Stimulated activated CD8-positive, alpha-beta memory T cell treated with anti-CD3 and anti-CD28 coated beads, Interleukin-4, amount 100 ng/mL, for 4 hours (primary cell): ENCODE measurements around the gene PYCR2.
"Not testable (repeated sequence)": the region's sequence is repeated elsewhere in the genome, so short reads cannot be mapped to it uniquely, and the experiment has no call there.

Experiments used
- DNase-seq, 2 donors: peaks; one replicate each; pipeline ENCODE4 v3.0.0-alpha.2; 2020; ENCODE audit warnings: low read depth in 2 of 2, low spot score in 1 of 2

PYCR2 gene

GRCh38 chr1:225923692-225924555, at the start of gene PYCR2:
Gene PYCR2 (minus strand): TSS chr1:225924250. CDS start chr1:225924110, 140 bp downstream.
- DNase-seq: peak; percentile 76 to 86

DNA sequence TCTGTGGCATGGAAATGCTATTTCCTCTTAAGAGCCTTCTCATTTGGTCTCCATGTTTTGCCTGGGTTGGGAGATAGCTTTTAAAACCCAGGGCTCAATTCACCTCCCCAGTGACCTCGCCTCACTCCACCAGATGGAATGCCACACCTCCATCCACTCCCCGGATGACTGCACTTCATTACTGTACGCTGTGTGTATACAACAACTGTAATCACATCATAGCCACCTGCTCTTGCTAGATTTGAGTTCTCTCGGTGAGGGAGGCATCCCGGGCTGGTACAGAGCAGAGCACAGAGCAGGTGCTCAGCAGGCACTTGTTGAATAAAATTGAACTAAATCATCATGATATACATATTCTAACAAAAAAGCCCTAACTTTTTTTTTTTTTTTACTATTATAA, 49.1 kb upstream of the PYCR2 start:
- DNase-seq: no peak

DNA sequence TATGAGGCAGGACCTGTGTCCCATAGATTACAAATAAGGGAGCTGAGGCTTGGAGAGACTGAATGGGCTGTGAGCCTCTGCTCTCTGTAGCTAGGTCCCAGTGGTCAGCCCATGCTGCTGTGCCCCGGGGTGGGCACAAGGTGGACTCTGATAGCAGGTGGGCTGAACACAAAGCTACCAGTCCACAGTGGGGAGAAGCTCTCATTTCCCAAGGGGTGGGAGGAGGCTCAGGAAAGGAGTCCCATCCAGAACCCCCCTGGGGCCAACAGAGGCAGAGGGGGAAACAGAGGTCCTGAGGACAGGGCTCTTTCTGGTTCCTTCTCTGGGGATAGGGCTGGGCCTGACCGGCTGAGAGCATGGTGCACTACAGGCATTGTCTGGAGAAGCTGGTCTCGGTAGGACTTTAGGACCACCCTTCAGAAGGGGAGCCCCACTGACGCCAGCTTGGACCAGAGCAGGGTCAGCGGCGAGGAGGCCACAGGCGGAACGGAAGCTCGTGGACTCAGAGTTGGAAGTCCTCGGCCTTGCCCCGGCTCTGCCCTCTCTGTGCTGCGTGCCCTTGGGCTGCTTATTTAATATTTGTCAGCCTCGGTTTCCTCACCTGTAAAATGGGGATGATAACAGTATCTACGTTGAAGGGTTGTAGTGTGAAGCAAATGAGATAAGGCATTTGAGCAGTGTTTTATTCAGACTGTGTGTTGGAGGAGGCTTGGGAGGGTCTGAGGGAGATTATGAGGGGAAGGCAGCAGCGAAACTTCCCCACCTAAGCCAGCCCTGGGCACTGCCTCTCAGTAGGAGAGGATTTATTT, 48.5 kb upstream of the PYCR2 start:
- no peak for DNase-seq

- not testable (repeated sequence) for DNase-seq
Measured at GRCh38 chr1:225970592-225971157, 46.6 kb upstream of the PYCR2 start.

DNA sequence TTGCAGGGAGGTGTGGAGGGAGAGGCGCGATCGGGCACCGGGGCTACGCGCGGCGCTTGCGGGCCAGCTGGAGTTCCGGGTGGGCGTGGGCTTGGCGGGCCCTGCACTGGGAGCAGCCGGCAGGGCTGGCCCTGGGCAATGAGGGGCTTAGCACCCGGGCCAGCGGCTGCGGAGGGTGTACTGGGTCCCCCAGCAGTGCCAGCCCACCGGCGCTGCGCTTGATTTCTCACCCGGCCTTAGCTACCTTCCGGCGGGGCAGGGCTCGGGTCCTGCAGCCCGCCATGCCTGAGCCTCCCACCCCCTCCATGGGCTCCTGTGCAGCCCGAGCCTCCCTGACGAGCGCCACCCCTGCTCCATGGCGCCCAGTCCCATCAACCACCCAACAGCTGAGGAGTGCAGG, 45.7 kb upstream of the PYCR2 start:
- DNase-seq: not testable (repeated sequence)

- DNase-seq: no peak
Measured at GRCh38 chr1:225965231-225965630, 41.2 kb upstream of the PYCR2 start.

- no peak for DNase-seq
Measured at GRCh38 chr1:225963735-225964530, 39.9 kb upstream of the PYCR2 start.

DNA sequence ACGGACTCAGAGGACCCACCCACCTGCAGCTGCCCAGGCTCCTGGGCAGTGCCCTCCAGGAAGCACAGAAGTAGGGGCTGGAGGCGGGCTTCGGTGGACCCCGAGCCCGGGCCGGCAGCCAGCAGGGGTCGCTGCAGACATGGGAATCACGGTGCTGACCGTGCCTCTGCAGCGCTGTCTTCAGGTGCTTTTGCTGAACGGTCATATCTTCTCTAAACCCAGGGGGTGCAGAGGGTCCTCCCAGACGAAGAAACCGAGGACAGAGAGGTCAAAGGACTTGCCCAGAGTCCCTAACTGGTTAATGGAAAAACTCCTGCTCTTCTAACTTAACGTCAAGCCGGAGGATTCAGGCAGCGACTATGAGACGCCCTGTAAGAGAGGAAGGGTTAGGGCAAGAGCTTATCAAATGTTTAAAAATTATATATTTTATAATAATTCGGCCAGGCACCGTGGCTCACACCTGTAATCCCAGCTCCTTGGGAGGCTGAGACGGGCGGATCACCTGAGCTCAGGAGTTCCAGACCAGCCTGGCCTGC, 38.5 kb upstream of the PYCR2 start:
- peak in 1 of 2 donors; percentile 43 for DNase-seq

DNA sequence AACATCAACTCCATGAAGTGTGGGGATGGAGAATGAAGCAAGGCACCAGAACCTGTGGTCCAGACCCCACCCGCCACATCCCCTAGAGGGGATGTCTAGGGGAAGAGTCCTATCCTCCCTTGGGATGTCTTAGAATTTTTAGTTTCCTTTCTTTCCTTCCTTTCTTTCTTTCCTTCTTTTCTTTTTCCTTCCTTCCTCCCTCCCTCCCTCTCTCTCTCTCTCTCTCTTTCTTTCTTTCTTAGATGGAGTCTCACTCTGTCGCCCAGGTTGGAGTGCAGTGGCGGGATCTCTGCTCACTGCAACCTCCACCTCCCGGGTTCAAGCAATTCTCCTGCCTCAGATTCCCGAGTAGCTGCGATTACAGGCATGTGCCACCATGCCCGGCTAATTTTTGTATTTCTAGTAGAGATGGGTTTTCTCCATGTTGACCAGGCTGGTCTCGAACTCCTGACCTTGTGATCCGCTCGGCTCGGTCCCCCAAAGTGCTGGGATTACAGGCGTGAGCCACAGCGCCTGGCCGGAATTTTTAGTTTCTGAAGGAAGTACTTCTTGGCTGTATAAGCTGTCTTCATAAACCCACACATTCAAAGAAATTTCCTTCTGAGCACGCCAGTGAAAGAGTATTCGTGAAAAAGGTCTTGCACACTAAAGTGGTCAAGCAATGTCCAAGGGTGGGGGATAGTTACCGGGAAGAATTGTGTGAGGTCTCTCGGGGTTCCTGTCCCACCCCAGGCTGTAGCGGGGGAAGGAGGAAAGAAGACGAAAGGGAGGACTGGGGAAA, 37.8 kb upstream of the PYCR2 start:
- no peak for DNase-seq

GRCh38 chr1:225958041-225958440, 34.0 kb upstream of the PYCR2 start:
- no peak for DNase-seq

DNA sequence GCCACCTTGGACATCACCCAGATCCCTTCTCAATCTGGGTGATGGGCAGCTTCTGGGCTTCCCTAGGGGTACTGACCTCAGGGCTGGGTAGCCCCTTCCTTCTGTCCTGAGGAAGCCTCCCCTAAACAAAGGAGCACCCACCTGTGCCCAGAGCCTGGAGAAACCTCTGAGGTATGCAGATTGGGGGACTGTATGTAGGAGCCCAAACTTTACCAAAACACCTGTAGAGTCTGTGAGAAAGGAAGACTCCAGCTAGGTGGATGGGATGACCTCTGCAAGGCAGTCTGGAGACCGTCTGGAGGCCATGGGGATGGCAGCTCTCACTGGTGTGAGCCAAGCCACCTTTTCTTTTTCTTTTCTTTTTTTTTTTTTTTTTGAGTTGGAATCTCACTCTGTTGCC, 30.7 kb upstream of the PYCR2 start:
- DNase-seq: no peak

DNA sequence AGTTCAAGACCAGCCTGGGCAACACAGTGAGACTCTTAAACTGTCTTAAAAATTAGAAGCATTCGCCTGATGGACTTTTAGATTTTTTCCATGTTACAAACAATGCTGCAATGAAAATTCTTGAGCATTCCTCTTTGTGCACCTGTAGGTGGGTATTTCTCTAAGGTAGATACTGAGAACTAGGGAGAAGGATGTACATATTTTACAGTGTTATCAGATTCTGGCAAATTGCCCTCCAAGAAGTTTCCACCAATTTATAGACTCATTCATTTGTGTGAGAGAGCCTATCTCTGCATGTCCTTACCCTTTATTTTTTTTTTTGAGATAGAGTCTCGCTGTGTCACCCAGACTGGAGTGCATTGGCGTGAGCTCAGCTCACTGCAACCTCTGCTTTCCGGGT, 29.3 kb upstream of the PYCR2 start:
- no peak for DNase-seq

DNA sequence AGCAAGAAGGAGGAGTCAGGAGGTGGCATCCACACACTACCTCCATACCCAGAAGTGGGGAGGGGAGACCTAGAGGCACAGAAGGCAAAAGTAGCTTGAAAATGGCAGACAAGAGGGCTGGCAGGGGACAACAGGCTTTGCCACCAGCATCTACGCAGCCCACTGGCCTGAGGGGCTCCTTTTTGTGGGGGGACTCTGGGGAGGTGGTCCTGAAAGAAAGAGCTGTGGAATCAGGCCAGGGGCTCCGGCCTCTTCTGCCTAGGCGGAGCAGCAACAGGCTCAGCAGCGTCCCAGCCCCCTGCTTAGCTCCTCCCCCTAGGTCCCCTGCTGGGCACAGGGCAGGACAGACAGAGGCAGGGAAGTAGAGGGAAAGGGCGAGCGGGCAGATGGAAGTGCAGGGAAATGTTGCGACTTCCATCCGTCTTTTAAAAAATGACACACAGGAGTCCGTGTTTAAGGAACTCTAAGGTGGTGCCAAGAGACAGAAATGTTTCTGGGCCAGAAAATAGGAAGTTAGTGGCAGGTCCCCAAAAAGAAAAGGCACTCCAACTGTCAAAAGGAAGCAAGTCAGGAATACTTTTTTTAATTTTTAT, 27.0 kb upstream of the PYCR2 start:
- DNase-seq: no peak

GRCh38 chr1:225949041-225949440, 25.0 kb upstream of the PYCR2 start:
- DNase-seq: no peak

- DNase-seq: no peak
Measured at GRCh38 chr1:225946803-225947202, 22.8 kb upstream of the PYCR2 start.

- no peak for DNase-seq
Measured at GRCh38 chr1:225946082-225946620, 22.1 kb upstream of the PYCR2 start.

DNA sequence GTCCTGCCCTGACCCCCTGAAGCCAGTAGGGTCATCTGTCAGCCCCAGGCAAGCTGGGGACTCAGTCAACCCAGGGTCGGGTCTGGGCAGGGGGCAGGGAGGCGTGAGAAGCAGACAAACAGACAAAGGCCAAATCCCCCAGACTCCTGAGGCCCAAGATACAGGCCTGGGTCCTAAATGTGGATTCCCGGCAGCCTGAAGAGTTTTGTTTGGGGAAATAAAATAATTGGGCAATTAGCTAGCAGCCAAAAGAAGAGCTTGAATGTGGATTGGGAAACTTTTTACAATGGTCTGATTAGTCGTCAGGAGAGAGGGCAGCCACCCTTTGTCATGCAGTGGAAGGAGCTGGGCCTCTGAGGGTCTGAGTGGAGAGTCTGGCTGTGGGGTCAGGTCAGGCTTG, 21.5 kb upstream of the PYCR2 start:
- no peak for DNase-seq

DNA sequence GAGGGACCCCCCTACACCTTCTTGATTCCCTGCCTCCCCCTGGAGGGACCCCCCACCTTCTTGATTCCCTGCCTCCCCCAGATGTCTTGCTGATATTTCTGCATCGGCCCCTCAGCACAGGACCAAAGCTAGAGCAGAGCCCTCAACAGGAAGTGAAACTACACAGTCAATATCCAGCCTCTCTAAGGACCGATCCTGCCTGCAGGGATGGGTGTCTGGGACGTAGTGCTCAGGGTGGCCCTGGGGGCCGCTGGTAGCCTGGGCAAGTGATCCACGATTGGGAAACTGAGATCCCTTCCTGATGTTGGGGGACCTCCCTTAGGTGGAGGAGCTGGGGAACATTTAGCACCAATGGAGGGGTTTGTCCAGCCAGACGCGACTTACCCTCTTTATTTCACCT, 20.9 kb upstream of the PYCR2 start:
- no peak for DNase-seq

DNA sequence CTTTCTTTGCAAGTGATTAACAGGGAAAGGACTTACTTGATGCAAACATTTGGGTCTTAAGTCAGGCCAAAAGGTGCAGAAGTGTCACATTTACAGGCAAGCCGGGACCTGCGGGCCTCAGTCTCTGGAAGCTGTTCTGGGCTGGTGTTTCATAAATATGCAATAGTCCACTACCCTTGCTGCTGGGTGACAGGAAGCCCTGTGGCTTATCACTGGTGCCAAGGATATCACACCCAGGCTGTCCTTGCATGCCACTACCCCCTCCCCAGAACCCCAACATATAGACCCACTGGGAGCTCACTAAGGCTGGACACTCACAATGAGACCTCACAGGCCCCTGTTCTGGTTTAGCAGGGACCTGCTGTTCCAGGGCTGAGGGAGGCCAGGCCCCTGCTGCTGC, 20.3 kb upstream of the PYCR2 start:
- DNase-seq: no peak
